ENCODE measurements around the gene MSI2.

Gene MSI2

GRCh38 chr17:57523926-57524632, 267.8 kb downstream of the MSI2 start:
- no peak for DNase-seq (ENCODE audit: low read depth in 3 of 3)

DNA sequence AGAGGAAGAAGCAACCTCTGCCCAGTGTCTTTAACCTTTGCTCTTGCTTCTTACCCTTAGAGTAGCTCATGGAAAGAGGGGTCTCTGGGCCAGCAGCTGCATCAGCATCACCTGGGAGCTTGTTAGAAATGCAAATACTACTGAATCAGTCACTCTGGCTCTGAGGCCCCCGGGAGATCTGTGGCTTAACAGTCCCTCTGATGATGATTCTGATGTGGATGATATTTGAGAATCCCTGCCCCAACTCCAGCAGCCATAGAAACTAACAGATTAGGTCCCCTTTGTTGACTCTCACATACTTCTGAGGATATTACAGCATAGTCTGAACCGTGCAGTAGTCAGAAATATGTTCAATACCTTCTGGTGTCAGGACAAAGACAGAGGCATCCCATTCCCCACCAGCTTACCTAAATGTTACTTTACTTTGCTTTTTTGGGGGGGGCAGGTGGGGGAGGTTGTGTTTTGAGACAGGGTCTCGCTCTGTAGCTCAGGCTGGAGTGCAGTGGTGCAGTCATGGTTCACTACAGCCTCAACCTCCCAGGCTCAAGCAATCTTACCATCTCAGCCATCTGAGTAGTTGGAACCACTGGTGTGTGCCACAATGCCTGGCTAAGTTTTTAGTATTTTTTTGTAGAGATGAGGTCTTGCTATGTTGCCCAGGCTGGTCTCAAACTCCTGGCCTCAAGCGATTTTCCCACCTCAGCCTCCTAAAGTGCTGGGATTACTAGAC, 268.7 kb downstream of the MSI2 start:
- DNase-seq (ENCODE audit: low read depth in 3 of 3): no peak

DNA sequence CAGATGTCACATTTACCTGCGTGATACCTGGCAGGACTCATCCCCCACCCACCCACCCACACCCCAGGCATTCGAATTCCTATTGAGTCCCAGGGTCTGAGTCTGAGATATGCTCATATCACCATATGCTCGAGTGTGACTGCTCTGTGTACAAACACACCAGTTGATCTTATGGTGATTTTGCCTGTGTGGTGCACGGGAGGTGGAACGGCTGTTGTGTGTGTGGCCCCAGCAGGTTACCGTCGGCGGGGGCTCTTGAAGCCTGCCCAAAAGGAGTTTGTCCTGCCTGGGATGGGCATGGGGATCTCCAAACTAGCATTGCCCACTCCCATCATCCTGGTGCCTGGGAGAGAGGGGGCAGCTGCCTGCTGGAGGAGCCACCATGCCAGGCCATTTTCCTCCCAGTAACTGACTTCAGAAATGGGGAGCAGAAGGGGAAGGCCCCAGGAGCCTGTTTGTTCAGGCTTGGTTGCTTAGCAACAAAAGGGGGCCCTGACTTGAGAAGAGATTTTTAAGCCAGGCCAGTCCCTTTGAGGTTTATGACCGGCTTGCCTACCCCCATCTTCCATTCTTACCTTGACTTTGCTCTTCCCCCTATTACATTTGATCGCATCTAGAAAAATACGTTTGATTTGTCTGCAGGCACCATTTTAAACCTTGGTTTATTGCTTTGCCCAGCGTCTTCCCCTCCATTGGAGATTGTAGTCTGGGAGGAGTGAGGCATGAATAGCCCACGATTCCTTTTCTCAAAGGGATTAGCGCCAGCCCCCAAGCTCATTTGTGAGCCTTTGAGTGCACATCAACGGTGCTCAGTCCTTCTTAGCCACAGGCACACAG, 271.1 kb downstream of the MSI2 start:
- no peak for DNase-seq (ENCODE audit: low read depth in 3 of 3)

DNA sequence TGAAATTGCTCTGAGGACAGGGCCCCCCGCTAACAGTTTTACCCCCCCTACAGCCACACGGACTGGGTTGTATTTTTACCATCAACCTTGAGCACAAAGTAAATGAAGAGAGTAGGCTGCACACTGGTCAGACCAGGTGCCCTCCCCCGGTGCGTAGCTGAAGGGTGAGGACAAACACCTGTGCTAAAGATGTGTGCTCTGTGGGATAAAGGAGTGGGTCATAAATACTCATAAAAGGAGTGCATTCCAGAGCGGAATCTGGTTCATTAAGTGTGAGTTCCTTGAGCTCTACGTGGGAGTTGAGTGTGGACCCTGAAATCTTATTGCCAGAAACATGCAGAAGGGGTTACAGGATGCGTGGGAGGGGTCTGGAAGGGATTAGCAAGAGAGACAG, 271.7 kb downstream of the MSI2 start:
- DNase-seq (ENCODE audit: low read depth in 3 of 3): no peak

- DNase-seq (ENCODE audit: low read depth in 3 of 3): no peak
Measured at GRCh38 chr17:57530026-57530425, 273.7 kb downstream of the MSI2 start.

- DNase-seq (ENCODE audit: low read depth in 3 of 3): no peak
Measured at GRCh38 chr17:57530508-57530907, 274.2 kb downstream of the MSI2 start.

GRCh38 chr17:57531078-57531477, 274.8 kb downstream of the MSI2 start:
- no peak for DNase-seq (ENCODE audit: low read depth in 3 of 3)

DNA sequence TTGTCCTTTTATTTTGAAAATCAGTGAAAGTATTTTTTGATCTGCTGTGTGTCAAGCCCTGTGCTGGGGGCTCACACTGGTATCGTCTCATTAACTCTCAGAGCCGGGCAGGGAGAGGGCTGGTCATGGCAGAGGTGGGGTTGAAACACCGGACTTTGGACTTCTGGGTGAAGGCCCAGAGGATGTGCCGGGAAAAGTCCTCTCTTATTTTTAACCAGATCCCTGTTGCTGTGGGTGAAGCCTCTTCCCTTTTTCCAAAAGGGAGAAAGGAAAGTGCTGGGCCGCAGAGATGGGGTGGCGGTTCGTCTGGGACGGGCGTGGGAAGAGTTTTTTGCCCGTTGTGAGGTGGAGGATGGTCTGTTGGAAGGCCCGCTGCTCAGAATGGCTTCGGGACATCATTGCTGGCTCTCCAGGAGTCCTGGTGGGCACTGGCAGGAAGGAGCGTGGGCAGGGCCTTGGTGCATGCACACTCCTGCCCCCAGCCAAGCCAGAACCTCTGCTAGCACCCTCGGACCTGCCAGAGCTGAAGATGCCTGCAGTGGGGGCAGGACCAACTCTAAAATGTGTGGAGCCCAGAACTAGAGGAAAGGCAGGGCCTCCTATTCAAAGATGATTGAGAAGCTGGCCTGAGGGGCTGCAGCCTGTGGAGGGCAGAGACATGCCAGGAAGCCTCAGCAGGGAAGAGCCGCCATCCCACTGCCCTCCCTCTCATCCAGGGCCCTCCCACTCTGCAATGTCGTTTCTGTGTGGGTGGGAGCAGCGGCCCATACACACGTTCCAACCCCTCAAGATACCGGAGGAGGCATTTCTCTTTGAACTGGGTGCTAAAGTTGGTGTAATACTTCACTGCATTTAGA, 275.6 kb downstream of the MSI2 start:
- DNase-seq (ENCODE audit: low read depth in 3 of 3): no peak

DNA sequence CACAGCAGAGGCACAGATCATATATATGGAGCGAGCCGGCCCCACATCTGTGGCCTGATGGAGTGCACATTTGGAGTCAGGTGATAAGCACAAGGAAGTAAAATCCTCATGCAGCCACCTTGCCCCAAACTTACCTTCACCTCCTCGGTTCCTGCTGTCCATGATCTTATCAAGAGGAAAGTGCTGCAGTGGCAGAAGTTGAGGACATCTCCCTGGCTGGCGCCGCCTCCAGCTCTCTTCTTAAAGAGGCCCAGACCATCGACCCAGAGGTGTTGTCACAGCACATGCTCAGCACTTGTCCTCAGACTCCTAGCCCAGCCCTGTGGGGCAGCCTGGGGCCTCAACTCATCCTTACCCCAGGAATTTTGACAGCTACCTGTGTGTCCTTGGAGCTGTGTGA, 276.2 kb downstream of the MSI2 start:
- DNase-seq (ENCODE audit: low read depth in 3 of 3): no peak

DNA sequence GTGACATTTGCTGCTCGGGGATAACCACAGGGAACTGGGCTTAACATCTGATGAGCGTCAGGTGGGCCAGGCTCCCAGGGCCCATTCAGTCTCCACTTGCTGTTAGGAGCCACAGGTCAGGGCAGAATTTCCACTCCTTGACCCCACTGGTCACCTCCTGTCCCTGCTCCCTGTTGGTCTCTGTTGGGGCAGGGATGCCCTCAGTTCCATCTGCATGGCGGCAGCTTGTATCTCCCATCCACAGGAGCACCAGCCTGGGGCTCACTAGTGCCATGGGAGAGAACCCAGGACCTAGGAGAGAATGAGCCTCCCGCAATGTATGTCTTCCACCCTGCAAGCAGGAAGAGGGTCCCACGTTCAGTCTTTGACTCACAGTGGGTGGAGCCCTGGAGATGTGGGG, 276.6 kb downstream of the MSI2 start:
- DNase-seq (ENCODE audit: low read depth in 3 of 3): no peak

DNA sequence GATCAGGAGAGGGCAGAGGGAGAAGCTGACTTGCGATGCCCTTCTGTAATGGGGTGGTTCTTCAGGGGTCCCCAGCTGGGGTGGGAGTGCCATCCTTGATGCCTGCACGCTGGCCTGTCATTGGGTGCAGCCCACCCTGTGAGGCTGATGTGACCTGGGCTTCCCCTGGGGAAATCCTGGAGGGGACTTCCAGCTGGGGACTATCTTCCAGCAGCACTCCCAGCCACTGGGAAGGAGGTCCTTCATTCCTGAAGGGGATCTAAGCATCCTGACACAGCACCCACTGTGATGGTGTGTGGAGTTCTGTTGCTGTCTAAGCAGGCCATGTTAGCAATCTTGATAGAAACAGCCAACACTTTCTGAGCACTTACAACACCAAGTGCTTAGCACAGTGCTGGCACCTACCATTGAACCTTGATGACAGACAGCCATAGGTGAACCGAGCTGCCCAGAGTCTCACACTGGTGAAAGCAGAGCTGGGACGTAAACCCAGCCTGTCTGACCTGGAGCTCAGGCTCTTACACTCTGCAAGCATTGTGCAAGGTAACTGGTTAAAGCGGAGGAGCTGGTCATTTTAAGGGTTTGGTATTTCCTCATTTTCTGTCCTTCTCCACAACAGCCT, 277.5 kb downstream of the MSI2 start:
- no peak for DNase-seq (ENCODE audit: low read depth in 3 of 3)

DNA sequence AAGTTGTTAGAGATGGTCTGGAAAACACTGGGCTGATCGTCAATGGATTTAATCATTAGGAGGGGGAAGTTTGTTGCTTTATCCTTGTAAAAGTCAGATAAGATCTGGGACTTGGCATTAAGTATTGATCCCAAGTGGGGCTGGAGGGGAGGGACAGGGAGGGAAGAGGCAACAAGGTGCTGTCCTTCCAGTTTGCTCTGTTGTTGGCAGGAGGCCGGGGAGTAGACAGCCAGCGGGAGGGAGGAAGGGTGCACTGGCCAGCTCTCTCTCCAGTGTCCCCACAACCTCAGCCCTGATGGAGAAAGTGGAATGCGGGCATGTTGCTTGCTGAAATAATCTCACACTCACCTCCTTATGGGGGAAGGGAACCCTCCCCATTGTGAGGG, 278.5 kb downstream of the MSI2 start:
- DNase-seq (ENCODE audit: low read depth in 3 of 3): no peak

DNA sequence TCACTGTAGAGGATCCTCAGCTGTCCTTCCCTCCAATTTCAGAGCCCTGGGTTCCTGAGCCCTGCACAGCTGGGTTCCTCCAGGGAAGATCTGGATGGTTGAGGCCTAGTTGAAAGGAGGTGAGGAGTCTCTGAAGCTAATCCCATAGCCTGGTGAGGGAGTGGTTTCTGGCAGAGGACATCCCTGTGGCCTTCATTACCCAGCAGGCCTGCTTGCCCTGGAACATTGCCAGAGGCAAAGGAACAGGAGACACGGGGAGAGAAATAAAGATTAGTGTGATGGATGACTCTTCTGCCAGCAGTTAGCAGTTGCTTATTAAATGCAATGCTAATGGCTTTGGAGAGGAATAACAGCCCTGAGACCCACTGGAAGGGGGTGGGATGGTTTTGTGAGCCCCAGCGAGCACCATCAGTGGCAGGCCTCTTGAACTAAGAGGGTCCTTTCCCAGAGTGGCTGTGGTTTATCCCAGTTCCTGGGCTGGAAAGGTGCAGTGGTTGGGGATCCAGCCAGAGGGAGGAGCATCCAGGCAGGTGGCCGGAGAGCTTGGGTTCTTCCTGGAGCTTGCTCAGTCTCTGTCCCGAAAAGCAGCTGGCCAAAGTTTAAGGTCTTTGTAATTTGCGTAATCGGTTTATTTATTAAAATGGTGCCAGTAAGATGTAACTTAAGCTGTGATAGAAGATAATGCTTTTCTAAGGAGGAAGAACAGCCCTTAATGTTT, 279.1 kb downstream of the MSI2 start:
- no peak for DNase-seq (ENCODE audit: low read depth in 3 of 3)

- no peak for DNase-seq (ENCODE audit: low read depth in 3 of 3)
Measured at GRCh38 chr17:57536289-57536688, 280.0 kb downstream of the MSI2 start.

DNA sequence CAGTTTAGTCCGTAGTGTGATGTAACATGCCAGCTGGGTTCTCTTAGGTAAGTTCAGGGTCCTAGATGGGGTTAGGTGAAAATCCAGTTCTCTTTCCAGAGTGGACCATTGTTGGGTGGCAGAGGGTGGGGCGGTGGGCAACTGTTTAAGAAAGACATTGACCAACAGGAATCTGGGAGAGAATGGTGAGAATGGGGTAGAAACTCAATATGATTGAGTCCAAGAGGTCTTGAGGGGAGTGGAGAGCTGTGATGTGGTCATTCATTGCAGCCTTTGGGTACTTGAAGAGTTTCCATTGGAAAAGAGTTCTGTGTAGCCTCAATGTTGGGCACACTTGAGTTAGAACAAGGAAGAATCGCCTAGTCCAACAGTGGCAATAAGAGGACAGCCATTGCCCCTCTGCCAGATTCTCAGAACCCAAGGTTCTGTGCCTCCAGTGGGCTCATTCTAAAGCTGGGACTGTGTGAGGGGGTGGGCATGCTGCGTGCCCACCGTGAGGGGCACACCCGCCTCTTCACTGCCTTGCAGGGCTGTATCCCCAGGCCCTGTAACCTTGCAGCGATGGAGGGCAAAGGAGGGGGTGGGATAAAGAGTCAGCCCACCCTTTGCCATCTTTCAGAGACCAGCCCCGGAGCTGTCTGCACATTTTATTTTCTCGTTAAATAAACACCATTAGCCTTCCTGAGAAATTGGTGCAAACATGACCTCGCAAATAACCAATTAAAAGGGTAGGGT, 280.6 kb downstream of the MSI2 start:
- DNase-seq (ENCODE audit: low read depth in 3 of 3): no peak

- no peak for DNase-seq (ENCODE audit: low read depth in 3 of 3)
Measured at GRCh38 chr17:57537524-57538410, 281.4 kb downstream of the MSI2 start.

GRCh38 chr17:57538736-57539456, 282.6 kb downstream of the MSI2 start:
- no peak for DNase-seq (ENCODE audit: low read depth in 3 of 3)
